ENCODE measurements around the gene CLDN16. TPM values are rescaled to one million over a fixed set of nuclear protein-coding genes. Genes with fewer than 3 reads are reported as not detected.

Gene CLDN16
- total and polyA plus RNA-seq, 4 experiments from 2014 or later: not detected

DNA sequence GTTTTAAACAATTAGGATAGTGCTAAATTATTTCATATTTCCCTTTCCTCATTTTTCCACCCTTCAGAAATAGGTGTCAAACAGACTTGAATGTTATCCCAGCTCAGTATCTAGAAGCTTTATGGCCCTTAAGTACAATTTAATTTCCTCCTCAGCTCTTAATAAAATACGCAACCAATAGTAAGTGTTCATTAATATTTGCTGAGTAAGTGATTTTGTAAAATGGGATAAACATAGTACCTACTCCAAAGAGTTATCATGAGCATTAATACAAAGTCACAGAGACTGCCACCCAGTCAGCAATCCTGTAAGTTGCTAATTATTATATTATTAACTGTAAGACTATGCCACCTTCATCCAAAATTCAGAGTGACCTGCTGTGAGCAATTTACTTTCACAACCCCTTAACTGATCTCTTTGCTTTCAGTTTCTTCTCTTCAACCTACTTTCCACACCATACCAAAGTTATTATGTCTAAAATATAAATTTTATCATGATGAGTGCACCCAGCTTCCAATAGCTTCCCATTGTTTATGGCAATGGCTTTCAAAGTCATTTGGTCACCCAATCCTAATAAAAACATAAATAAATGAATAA, 35.0 kb upstream of the CLDN16 start:
- no peak overlapping the region for H3K27ac Mint-ChIP-seq
- no peaks in the 10 kb centered on the region for H3K4me1 ChIP-seq (ENCODE audit: insufficient read depth, low read length)
- no peak overlapping the region for H3K4me3 Mint-ChIP-seq
- no peaks in the 10 kb centered on the region for H3K4me1 Mint-ChIP-seq
- H3K4me3 ChIP-seq (ENCODE audit: low read length in 2 of 2): no peak overlapping the region
- POLR2A ChIA-PET (ENCODE audit: partially characterized antibody): no interaction called here
- CTCF ChIA-PET (ENCODE audit: partially characterized antibody): no interaction called here
- DNase-seq: no peak
- H3K27me3 Mint-ChIP-seq: no peaks in the 10 kb centered on the region
- intact Hi-C loops (cut with micrococcal nuclease): no loop called here
- no peaks in the 10 kb centered on the region for H3K27me3 ChIP-seq (ENCODE audit: insufficient read depth, low read length)
- no peak overlapping the region for H3K27ac ChIP-seq (ENCODE audit: low read depth, low read length)
- H3K36me3 ChIP-seq (ENCODE audit: insufficient read depth, low read length): no peaks in the 10 kb centered on the region
- H3K36me3 Mint-ChIP-seq: no peaks in the 10 kb centered on the region
- H3K9me3 Mint-ChIP-seq: peaks cover 0 to 4% (median 0%) of the 10 kb centered on the region in 8 donors
- H3K9me3 ChIP-seq (ENCODE audit: control insufficient read depth in 1 of 2, low read length in 2 of 2): no peaks in the 10 kb centered on the region

DNA sequence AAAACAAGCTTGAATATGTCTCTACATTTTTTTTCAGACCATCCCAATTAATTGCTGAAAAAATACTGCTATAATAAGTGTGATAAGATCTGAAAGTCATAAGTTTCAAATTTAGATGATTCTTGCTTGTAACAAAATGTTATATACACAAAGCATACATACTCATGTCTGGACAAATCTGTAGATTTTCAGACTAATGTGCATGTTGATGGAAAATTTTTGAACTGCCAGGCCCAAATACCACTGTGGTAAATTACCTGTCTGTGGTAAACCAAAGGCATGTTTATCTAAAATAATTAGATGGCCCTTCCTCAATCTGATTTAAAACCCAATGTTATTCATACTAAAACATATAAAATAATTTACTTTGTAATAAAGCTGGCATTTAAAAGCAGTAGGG, 31.7 kb upstream of the CLDN16 start:
- DNase-seq: no peak
- H3K36me3 Mint-ChIP-seq: no peaks in the 10 kb centered on the region
- no peaks in the 10 kb centered on the region for H3K4me1 ChIP-seq (ENCODE audit: insufficient read depth, low read length)
- no peaks in the 10 kb centered on the region for H3K9me3 Mint-ChIP-seq
- H3K27ac ChIP-seq (ENCODE audit: low read depth, low read length): no peak overlapping the region
- no peak overlapping the region for H3K4me3 Mint-ChIP-seq
- ChIA-PET CTCF (ENCODE audit: partially characterized antibody) (no interaction called here), POLR2A (ENCODE audit: partially characterized antibody) (no interaction called here)
- no peak overlapping the region for H3K4me3 ChIP-seq (ENCODE audit: low read length in 2 of 2)
- H3K27me3 Mint-ChIP-seq: peaks cover 0 to 1% of the 10 kb centered on the region in 2 donors
- intact Hi-C loops (cut with micrococcal nuclease): no loop called here
- H3K4me1 Mint-ChIP-seq: no peaks in the 10 kb centered on the region
- no peaks in the 10 kb centered on the region for H3K9me3 ChIP-seq (ENCODE audit: control insufficient read depth in 1 of 2, low read length in 2 of 2)
- no peak overlapping the region for H3K27ac Mint-ChIP-seq
- H3K27me3 ChIP-seq (ENCODE audit: insufficient read depth, low read length): no peaks in the 10 kb centered on the region
- no peaks in the 10 kb centered on the region for H3K36me3 ChIP-seq (ENCODE audit: insufficient read depth, low read length)

DNA sequence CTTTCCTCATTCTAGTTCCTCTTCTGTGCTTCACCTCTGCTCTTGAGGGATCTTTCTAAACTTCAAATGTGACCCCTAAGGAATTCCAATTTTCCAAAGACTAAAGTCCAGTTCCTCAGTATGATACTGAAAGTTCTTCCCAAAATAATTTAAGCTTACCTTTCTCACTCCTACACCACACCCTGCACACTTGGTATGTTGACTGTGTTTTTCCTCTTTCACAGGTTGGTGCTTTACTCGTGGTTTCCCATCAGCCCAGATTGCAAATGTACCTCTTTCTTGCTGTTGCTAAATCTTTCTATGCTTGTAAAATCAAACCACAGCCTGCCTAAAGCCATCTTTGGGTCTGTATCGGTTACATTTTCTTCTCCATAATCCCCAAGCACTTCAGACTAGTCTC, 30.5 kb upstream of the CLDN16 start:
- DNase-seq: no peak
- no peak overlapping the region for H3K4me3 Mint-ChIP-seq
- ChIA-PET POLR2A (ENCODE audit: partially characterized antibody) (no interaction called here), CTCF (ENCODE audit: partially characterized antibody) (no interaction called here)
- no peaks in the 10 kb centered on the region for H3K27me3 ChIP-seq (ENCODE audit: insufficient read depth, low read length)
- H3K36me3 Mint-ChIP-seq: no peaks in the 10 kb centered on the region
- H3K9me3 ChIP-seq (ENCODE audit: control insufficient read depth in 1 of 2, low read length in 2 of 2): no peaks in the 10 kb centered on the region
- no peaks in the 10 kb centered on the region for H3K4me1 Mint-ChIP-seq
- H3K36me3 ChIP-seq (ENCODE audit: insufficient read depth, low read length): no peaks in the 10 kb centered on the region
- peaks cover 0 to 1% of the 10 kb centered on the region in 2 donors for H3K27me3 Mint-ChIP-seq
- intact Hi-C loops (cut with micrococcal nuclease): no loop called here
- H3K4me3 ChIP-seq (ENCODE audit: low read length in 2 of 2): no peak overlapping the region
- H3K27ac Mint-ChIP-seq: no peak overlapping the region
- no peak overlapping the region for H3K27ac ChIP-seq (ENCODE audit: low read depth, low read length)
- no peaks in the 10 kb centered on the region for H3K4me1 ChIP-seq (ENCODE audit: insufficient read depth, low read length)
- no peaks in the 10 kb centered on the region for H3K9me3 Mint-ChIP-seq

DNA sequence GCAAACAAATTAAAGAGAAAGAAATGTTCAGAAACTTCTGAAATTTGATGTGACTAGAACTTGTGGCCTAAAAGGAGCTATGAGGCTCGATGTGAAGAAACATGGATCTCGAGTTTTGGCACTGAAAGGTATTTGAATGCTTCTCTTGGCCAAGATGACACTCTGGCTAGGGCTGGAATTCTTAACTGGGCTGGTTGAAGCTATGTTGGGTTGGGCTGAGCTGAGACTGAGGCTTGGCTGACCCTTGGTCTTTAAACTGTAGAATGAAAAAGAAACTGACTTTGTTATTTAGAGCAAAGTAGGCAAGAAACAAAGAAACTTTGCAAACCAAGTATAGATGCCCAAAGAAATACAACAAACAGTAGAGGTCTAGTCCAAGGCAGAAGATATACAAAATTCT, 28.1 kb upstream of the CLDN16 start:
- no peaks in the 10 kb centered on the region for H3K36me3 Mint-ChIP-seq
- no peak for DNase-seq
- Histone ChIP-seq H3K27me3 (ENCODE audit: insufficient read depth, low read length) (no peaks in the 10 kb centered on the region), H3K4me3 (ENCODE audit: low read length in 2 of 2) (no peak overlapping the region), H3K4me1 (ENCODE audit: insufficient read depth, low read length) (no peaks in the 10 kb centered on the region), H3K27ac (ENCODE audit: low read depth, low read length) (no peak overlapping the region), H3K9me3 (ENCODE audit: control insufficient read depth in 1 of 2, low read length in 2 of 2) (no peaks in the 10 kb centered on the region), H3K36me3 (ENCODE audit: insufficient read depth, low read length) (no peaks in the 10 kb centered on the region)
- no peak overlapping the region for H3K4me3 Mint-ChIP-seq
- H3K4me1 Mint-ChIP-seq: no peaks in the 10 kb centered on the region
- H3K27me3 Mint-ChIP-seq: peaks cover 0 to 1% of the 10 kb centered on the region in 2 donors
- no peaks in the 10 kb centered on the region for H3K9me3 Mint-ChIP-seq
- ChIA-PET CTCF (ENCODE audit: partially characterized antibody) (no interaction called here), POLR2A (ENCODE audit: partially characterized antibody) (no interaction called here)
- intact Hi-C loops (cut with micrococcal nuclease): no loop called here
- H3K27ac Mint-ChIP-seq: no peak overlapping the region

DNA sequence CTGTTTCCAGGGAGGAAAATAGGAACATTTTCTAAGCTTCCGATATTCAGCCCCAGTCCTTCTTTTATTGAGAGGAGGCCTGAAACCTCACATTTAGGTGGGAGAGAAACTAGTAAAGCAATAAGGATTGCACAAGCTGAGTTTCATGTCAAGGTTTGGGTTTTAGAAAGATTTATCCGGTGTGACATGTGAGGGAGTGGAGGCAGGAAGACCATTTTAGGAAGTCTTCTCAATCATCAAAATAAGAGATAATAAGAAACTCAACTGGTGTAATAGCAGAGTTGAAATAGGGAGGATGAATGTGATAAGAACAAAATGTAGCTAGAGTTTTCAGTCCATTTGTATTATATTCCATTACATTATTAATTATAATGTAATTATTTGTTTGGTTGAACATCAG, 27.7 kb upstream of the CLDN16 start:
- Mint-ChIP-seq H3K27ac (no peak overlapping the region), H3K36me3 (no peaks in the 10 kb centered on the region), H3K9me3 (no peaks in the 10 kb centered on the region), H3K27me3 (peaks cover 0 to 1% of the 10 kb centered on the region in 2 donors), H3K4me1 (no peaks in the 10 kb centered on the region), H3K4me3 (no peak overlapping the region)
- intact Hi-C loops (cut with micrococcal nuclease): no loop called here
- no peak overlapping the region for H3K27ac ChIP-seq (ENCODE audit: low read depth, low read length)
- CTCF ChIA-PET (ENCODE audit: partially characterized antibody): interaction anchor here (0.7 kb wide), 1 partner anchor 38 kb away, joined by 4 read pairs; the partner anchor contains the start of gene CLDN1
- POLR2A ChIA-PET (ENCODE audit: partially characterized antibody): no interaction called here
- no peaks in the 10 kb centered on the region for H3K27me3 ChIP-seq (ENCODE audit: insufficient read depth, low read length)
- H3K9me3 ChIP-seq (ENCODE audit: control insufficient read depth in 1 of 2, low read length in 2 of 2): no peaks in the 10 kb centered on the region
- no peaks in the 10 kb centered on the region for H3K36me3 ChIP-seq (ENCODE audit: insufficient read depth, low read length)
- DNase-seq: no peak
- H3K4me1 ChIP-seq (ENCODE audit: insufficient read depth, low read length): no peaks in the 10 kb centered on the region
- H3K4me3 ChIP-seq (ENCODE audit: low read length in 2 of 2): no peak overlapping the region

DNA sequence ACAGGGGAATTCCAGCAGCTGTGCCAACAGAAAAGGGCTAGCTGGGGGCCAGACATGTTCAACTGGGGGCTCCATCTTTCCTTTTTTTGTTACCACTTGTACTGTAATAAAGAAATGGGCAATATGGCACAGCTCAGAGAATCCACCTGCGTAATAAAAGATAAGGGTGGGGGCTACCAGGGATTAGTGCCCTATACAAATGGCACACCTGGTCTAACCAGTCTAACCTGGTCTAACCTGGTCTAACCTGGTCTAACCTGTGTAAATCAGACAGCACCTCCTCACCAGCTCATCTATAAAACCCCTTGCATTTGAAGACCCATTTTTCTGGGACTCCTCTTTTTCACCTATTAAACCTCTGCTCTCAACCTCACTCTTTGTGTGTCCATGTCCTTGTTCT, 26.2 kb upstream of the CLDN16 start:
- Histone ChIP-seq H3K27me3 (ENCODE audit: insufficient read depth, low read length) (no peaks in the 10 kb centered on the region), H3K9me3 (ENCODE audit: control insufficient read depth in 1 of 2, low read length in 2 of 2) (no peaks in the 10 kb centered on the region), H3K4me3 (ENCODE audit: low read length in 2 of 2) (no peak overlapping the region), H3K27ac (ENCODE audit: low read depth, low read length) (no peak overlapping the region), H3K4me1 (ENCODE audit: insufficient read depth, low read length) (no peaks in the 10 kb centered on the region), H3K36me3 (ENCODE audit: insufficient read depth, low read length) (no peaks in the 10 kb centered on the region)
- DNase-seq: no peak
- POLR2A ChIA-PET (ENCODE audit: partially characterized antibody): no interaction called here
- Mint-ChIP-seq H3K4me1 (no peaks in the 10 kb centered on the region), H3K27ac (no peak overlapping the region), H3K9me3 (peaks cover 0 to 2% (median 0%) of the 10 kb centered on the region in 8 donors), H3K27me3 (peaks cover 0 to 1% of the 10 kb centered on the region in 2 donors), H3K4me3 (no peak overlapping the region), H3K36me3 (no peaks in the 10 kb centered on the region)
- intact Hi-C loops (cut with micrococcal nuclease): no loop called here
- CTCF ChIA-PET (ENCODE audit: partially characterized antibody): no interaction called here

DNA sequence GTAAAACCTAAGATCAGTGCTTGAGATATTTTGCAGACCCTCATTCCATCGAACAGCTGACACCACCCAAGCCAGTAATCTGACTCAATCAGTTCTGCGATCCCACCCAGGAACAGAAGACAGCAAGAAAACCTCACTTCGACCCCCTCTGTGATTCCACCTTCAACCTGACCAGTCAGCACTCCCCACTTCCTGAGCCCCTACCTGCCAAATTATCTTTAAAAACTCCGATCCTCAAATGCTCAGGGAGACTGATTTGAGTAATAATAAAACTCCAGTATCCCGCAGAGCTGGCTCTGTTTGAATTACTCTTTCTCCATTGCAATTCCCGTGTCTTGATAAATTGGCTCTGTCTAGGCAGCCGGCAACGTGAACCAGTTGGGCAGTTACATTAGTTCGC, 25.7 kb upstream of the CLDN16 start:
- H3K27me3 Mint-ChIP-seq: peaks cover 0 to 1% of the 10 kb centered on the region in 2 donors
- ChIA-PET CTCF (ENCODE audit: partially characterized antibody) (no interaction called here), POLR2A (ENCODE audit: partially characterized antibody) (no interaction called here)
- DNase-seq: no peak
- Histone ChIP-seq H3K4me1 (ENCODE audit: insufficient read depth, low read length) (no peaks in the 10 kb centered on the region), H3K27me3 (ENCODE audit: insufficient read depth, low read length) (no peaks in the 10 kb centered on the region), H3K27ac (ENCODE audit: low read depth, low read length) (no peak overlapping the region), H3K36me3 (ENCODE audit: insufficient read depth, low read length) (no peaks in the 10 kb centered on the region), H3K4me3 (ENCODE audit: low read length in 2 of 2) (no peak overlapping the region), H3K9me3 (ENCODE audit: control insufficient read depth in 1 of 2, low read length in 2 of 2) (no peaks in the 10 kb centered on the region)
- H3K36me3 Mint-ChIP-seq: no peaks in the 10 kb centered on the region
- no peak overlapping the region for H3K4me3 Mint-ChIP-seq
- no peak overlapping the region for H3K27ac Mint-ChIP-seq
- no peaks in the 10 kb centered on the region for H3K4me1 Mint-ChIP-seq
- intact Hi-C loops (cut with micrococcal nuclease): no loop called here
- H3K9me3 Mint-ChIP-seq: peaks cover 0 to 2% (median 0%) of the 10 kb centered on the region in 8 donors

DNA sequence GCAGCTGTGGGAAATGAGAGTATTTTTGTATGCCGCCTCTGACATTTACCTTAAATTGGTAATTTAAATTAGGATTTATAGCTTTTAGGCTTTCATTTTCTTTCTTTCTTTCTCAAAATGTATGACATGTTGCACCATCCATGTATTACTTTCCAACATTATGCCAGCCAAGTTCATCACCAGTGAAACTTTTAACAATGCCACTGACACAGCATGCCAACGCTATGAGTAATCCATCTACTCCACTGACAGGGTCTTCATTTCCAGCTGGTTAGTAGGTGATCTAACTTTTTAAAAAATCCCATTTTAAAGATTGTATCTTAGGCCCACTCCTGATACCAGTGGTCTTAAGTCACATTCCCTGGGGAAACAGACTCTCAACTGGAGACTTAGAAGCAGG, 21.8 kb upstream of the CLDN16 start:
- no peaks in the 10 kb centered on the region for H3K9me3 ChIP-seq (ENCODE audit: control insufficient read depth in 1 of 2, low read length in 2 of 2)
- POLR2A ChIA-PET (ENCODE audit: partially characterized antibody): no interaction called here
- intact Hi-C loops (cut with micrococcal nuclease): no loop called here

More for the DNA sequence above, 21.8 kb upstream of the CLDN16 start:
- CTCF ChIA-PET (ENCODE audit: partially characterized antibody): no interaction called here
- H3K27me3 Mint-ChIP-seq: no peaks in the 10 kb centered on the region
- H3K27ac Mint-ChIP-seq: no peak overlapping the region
- no peaks in the 10 kb centered on the region for H3K36me3 ChIP-seq (ENCODE audit: insufficient read depth, low read length)
- H3K4me1 ChIP-seq (ENCODE audit: insufficient read depth, low read length): no peaks in the 10 kb centered on the region
- no peak for DNase-seq
- no peaks in the 10 kb centered on the region for H3K36me3 Mint-ChIP-seq
- H3K27me3 ChIP-seq (ENCODE audit: insufficient read depth, low read length): no peaks in the 10 kb centered on the region
- H3K4me3 Mint-ChIP-seq: no peak overlapping the region
- H3K27ac ChIP-seq (ENCODE audit: low read depth, low read length): no peak overlapping the region
- peaks cover 0 to 2% (median 0%) of the 10 kb centered on the region in 8 donors for H3K9me3 Mint-ChIP-seq
- no peak overlapping the region for H3K4me3 ChIP-seq (ENCODE audit: low read length in 2 of 2)
- H3K4me1 Mint-ChIP-seq: no peaks in the 10 kb centered on the region

Data from CD4-positive, alpha-beta memory T cell (primary cell).